A549 (cell line): ENCODE measurements around the gene GPRC5D. TPM values are rescaled to one million over a fixed set of nuclear protein-coding genes. Genes with fewer than 3 reads are reported as not detected.

Experiments used
- ATAC-seq, 2 experiments: fragments of 200-7000 bp in 1 of 2; fragments of >200 bp in 1 of 2; cut with Nextera tagmentation in 1 of 2; cut with Tn5 transposase in 1 of 2; 3 replicates each; pipeline versions ENCODE4 v1.8.0 to v1.9.1; 2018 to 2020; ENCODE audit warnings: mild to moderate bottlenecking in 1 of 2, moderate library complexity in 1 of 2
- CTCF ChIA-PET: fragments of 300-600 bp; sonication (Branson Sonifier 250); formaldehyde crosslinking; extraction: SDS; loops from one replicate; lab custom pipeline; 2021; ENCODE audit warnings: antibody characterized with exemption, inconsistent platforms; lab: Yijun Ruan, JAX
- POLR2A ChIA-PET: fragments of 350-600 bp; formaldehyde crosslinking; extraction: SDS; loops from one replicate; lab custom pipeline; 2021; ENCODE audit warnings: antibody characterized with exemption, inconsistent platforms; lab: Yijun Ruan, JAX
- DNase-seq, 2 experiments: peaks; one replicate each; pipeline versions ENCODE4 v3.0.0 to v3.0.0-alpha.2; 2011 to 2016; ENCODE audit warnings: low read depth in 1 of 2, low spot score in 1 of 2
- FAIRE-seq: peaks from 2 replicates; lab custom pipeline; 2011; peaks lifted over from hg19 to GRCh38; lab: Jason Lieb, UNC
- H3K27ac ChIP-seq, 2 experiments: fragments of >200 bp; sonication (Bioruptor Twin); formaldehyde crosslinking; 3 replicates each; pipeline ENCODE4 v1.5.1; 2016 to 2017
- H3K4me1 ChIP-seq: fragments of >200 bp; sonication (Bioruptor Twin); formaldehyde crosslinking; 3 replicates; pipeline ENCODE4 v1.6.1; 2016
- H3K4me2 ChIP-seq: fragments of >200 bp; sonication (Bioruptor Twin); formaldehyde crosslinking; 3 replicates; pipeline ENCODE4 v1.6.1; 2016
- H3K4me3 ChIP-seq: fragments of >200 bp; sonication (Bioruptor Twin); formaldehyde crosslinking; 3 replicates; pipeline ENCODE4 v1.5.1; 2016
- H3K9me3 ChIP-seq: fragments of >200 bp; sonication (Bioruptor Twin); formaldehyde crosslinking; 3 replicates; pipeline ENCODE4 v1.6.1; 2016
- CBX2 ChIP-seq: fragments of 200-600 bp; sonication (generic); IDR thresholded peaks from 2 replicates; pipeline ENCODE4 v1.6.1; 2016; ENCODE audit warnings: low read depth, mild to moderate bottlenecking, borderline replicate concordance
- CEBPB ChIP-seq, 2 experiments: fragments of >200 bp in 1 of 2; sonication (Bioruptor Twin) in 1 of 2; formaldehyde crosslinking in 1 of 2; IDR thresholded peaks; 2 replicates each; pipeline ENCODE4 v1.6.1; 2012 to 2016
- CTCF ChIP-seq: fragments of >200 bp; sonication (Bioruptor Twin); formaldehyde crosslinking; IDR thresholded peaks from 3 replicates; pipeline ENCODE4 v1.5.1; 2016
- EHF ChIP-seq: fragments of 250-450 bp; sonication (Bioruptor Pico); IDR thresholded peaks from 2 replicates; pipeline ENCODE4 v1.5.0; 2020; ENCODE audit warnings: mild to moderate bottlenecking
- EHMT2 ChIP-seq: fragments of 200-600 bp; sonication (generic); IDR thresholded peaks from 2 replicates; pipeline ENCODE4 v1.6.1; 2016; ENCODE audit warnings: antibody characterized with exemption, low read depth, mild to moderate bottlenecking, moderate library complexity
- ELK1 ChIP-seq: fragments of 150-350 bp; IDR thresholded peaks from 2 replicates; pipeline ENCODE4 v1.6.1; 2014; ENCODE audit warnings: low read depth, mild to moderate bottlenecking, low read length
- ESRRA ChIP-seq: fragments of 150-350 bp; IDR thresholded peaks from 2 replicates; pipeline ENCODE4 v1.6.1; 2014; ENCODE audit warnings: mild to moderate bottlenecking, low read length, borderline replicate concordance
- FOSB ChIP-seq: fragments of 250-450 bp; sonication (Bioruptor Pico); IDR thresholded peaks from 2 replicates; pipeline ENCODE4 v1.5.0; 2020; ENCODE audit warnings: mild to moderate bottlenecking, moderate library complexity
- GATA3 ChIP-seq: IDR thresholded peaks from 2 replicates; pipeline ENCODE4 v1.6.1; 2012; ENCODE audit warnings: borderline replicate concordance
- HES2 ChIP-seq: fragments of >200 bp; sonication (Bioruptor Twin); formaldehyde crosslinking; IDR thresholded peaks from 2 replicates; pipeline ENCODE4 v1.6.1; 2016
- HEYL ChIP-seq: fragments of 250-450 bp; sonication (Bioruptor Pico); IDR thresholded peaks from 2 replicates; pipeline ENCODE4 v1.8.0; 2021; ENCODE audit warnings: mild to moderate bottlenecking, moderate library complexity
- HOXA7 ChIP-seq: fragments of 250-450 bp; sonication (Bioruptor Pico); IDR thresholded peaks from 2 replicates; pipeline ENCODE4 v1.5.0; 2020; ENCODE audit warnings: mild to moderate bottlenecking, moderate library complexity
- HOXB13 ChIP-seq: fragments of 250-450 bp; sonication (Bioruptor Pico); IDR thresholded peaks from 2 replicates; pipeline ENCODE4 v1.5.0; 2020; ENCODE audit warnings: low read depth, mild to moderate bottlenecking, moderate library complexity
- HOXB5 ChIP-seq: fragments of 250-450 bp; sonication (Bioruptor Pico); IDR thresholded peaks from 2 replicates; pipeline ENCODE4 v1.5.0; 2020; ENCODE audit warnings: mild to moderate bottlenecking, moderate library complexity
- JUNB ChIP-seq: fragments of >200 bp; sonication (Bioruptor Twin); formaldehyde crosslinking; IDR thresholded peaks from 2 replicates; pipeline ENCODE4 v1.6.1; 2016
- MAFK ChIP-seq: fragments of 450-650 bp; IDR thresholded peaks from 2 replicates; pipeline ENCODE4 v1.6.1; 2014; ENCODE audit not compliant: partially characterized antibody
- MAX ChIP-seq: IDR thresholded peaks from 2 replicates; pipeline ENCODE4 v1.6.1; 2012
- MYC ChIP-seq: IDR thresholded peaks from 2 replicates; pipeline ENCODE4 v1.6.1; 2012; ENCODE audit warnings: mild to moderate bottlenecking, inconsistent platforms, low read length, improper control_type of control experiment, borderline replicate concordance
- NFE2L2 ChIP-seq: fragments of 150-350 bp; conservative IDR thresholded peaks from 2 replicates; pipeline ENCODE4 v1.6.1; 2014; ENCODE audit warnings: low read length
- NR3C1 ChIP-seq: fragments of >200 bp; sonication (Bioruptor Twin); formaldehyde crosslinking; IDR thresholded peaks from 3 replicates; pipeline ENCODE4 v1.6.1; 2017
- POLR2A ChIP-seq: IDR thresholded peaks from 2 replicates; pipeline ENCODE4 v1.6.1; 2012; ENCODE audit warnings: mild to moderate bottlenecking, low read length
- POLR2AphosphoS2 ChIP-seq: conservative IDR thresholded peaks from 2 replicates; pipeline ENCODE4 v1.6.1; 2012; ENCODE audit warnings: low read length, improper control_type of control experiment, inconsistent platforms
- RAD21 ChIP-seq, 2 experiments: fragments of >200 bp in 1 of 2; sonication (Bioruptor Twin) in 1 of 2; formaldehyde crosslinking in 1 of 2; IDR thresholded peaks in 1 of 2; conservative IDR thresholded peaks in 1 of 2; 2 replicates in 1 of 2; 3 replicates in 1 of 2; pipeline ENCODE4 v1.6.1; 2012 to 2018; ENCODE audit warnings: inconsistent platforms in 1 of 2
- RCOR1 ChIP-seq: fragments of 150-350 bp; IDR thresholded peaks from 2 replicates; pipeline ENCODE4 v1.6.1; 2014; ENCODE audit warnings: antibody characterized with exemption, low read length, low read depth
- SREBF2 ChIP-seq: fragments of 450-650 bp; IDR thresholded peaks from 2 replicates; pipeline ENCODE4 v1.6.1; 2014; ENCODE audit warnings: mild to moderate bottlenecking, moderate library complexity
- TFCP2L1 ChIP-seq: fragments of 250-450 bp; sonication (Bioruptor Pico); IDR thresholded peaks from 2 replicates; pipeline ENCODE4 v1.5.0; 2021; ENCODE audit warnings: mild to moderate bottlenecking
- TP53 ChIP-seq: fragments of 250-450 bp; sonication (Bioruptor Pico); IDR thresholded peaks from 2 replicates; pipeline ENCODE4 v1.5.0; 2021; ENCODE audit warnings: mild to moderate bottlenecking, moderate library complexity
- USF2 ChIP-seq: fragments of 450-650 bp; IDR thresholded peaks from 2 replicates; pipeline ENCODE4 v1.6.1; 2014; ENCODE audit warnings: antibody characterized with exemption
- ZC3H11A ChIP-seq: fragments of 450-650 bp; IDR thresholded peaks from 2 replicates; pipeline ENCODE4 v1.6.1; 2014; ENCODE audit warnings: antibody characterized with exemption, mild to moderate bottlenecking
- ZSCAN20 ChIP-seq: fragments of 250-450 bp; sonication (Bioruptor Pico); IDR thresholded peaks from 2 replicates; pipeline ENCODE4 v1.8.0; 2022; ENCODE audit warnings: mild to moderate bottlenecking, moderate library complexity
- WGBS: methylation state at CpG from one replicate; pipeline ENCODE4 v1.1.6; 2017; ENCODE audit errors: missing lambda C conversion rate; 5-methylcytosine and 5-hydroxymethylcytosine counted together
- polyA plus RNA-seq, 4 experiments: library from polyadenylated mRNA; depleted of rRNA in 3 of 4; stranded (reverse); fragments of >200 nt; fragmentation: RNase III in 1 of 4; extraction: RNeasy Plus Mini Kit Qiagen cat#74134 plus additional on column Dnase treatment in 1 of 4; gene quantifications; 2 replicates in 3 of 4; 3 replicates in 1 of 4; pipeline ENCODE4 v1.2.3, GENCODE V29; 2011 to 2017
- TF ChIP-seq, protein P1 (sequence below): fragments of >200 bp; sonication (Bioruptor Twin); formaldehyde crosslinking; IDR thresholded peaks from 3 replicates; pipeline ENCODE4 v1.6.1; 2016

Gene GPRC5D
- polyA plus RNA-seq, 2 of the 4 experiments (the other 2 are of a cell fraction), result not detected

DNA sequence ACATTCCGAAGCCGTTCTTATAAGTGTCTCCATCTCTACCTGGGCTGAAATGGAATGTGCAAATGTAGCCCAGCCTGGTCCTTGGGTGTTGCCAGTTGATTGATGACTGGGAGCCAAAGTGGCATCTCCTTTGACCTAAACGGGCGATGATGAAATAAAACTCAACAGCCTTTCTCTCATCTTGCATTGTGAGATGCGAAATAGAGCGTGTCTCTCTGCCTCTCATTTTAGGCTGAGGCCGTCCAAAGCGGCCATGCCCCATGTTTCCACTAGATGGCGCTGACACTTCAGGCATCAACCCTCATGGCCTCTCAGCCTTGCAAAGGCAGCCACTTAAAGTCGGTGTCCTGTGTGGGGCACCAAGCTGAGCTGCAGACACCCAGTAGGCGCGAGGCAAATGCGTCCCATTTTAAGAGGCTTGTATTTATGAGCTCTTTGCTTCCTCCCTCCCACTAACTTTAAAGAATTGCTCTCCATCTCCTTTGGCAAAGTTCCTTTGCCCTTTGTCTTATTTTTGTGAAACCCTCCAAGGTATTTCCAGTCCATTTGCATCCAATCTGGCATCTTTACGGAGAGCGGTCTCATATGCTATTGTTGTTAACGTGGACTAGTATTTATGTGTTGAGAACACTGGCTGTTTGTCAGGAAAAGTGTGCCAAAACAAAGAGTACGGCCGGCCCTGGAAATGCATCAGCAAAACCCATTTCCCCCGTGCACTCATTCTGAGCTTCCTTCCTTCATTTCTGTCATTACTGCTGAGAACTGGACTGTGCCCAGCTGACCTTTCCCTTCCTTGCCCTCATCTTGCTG is 35.6 kb downstream of the GPRC5D start (continued):
- TF ChIP-seq CEBPB (IDR thresholded peaks at IDR 0.05), result peak in 1 of 2 experiments; percentile 52; a peak in 1 of 4 replicates
- no peak for TF ChIP-seq ZC3H11A
- TF ChIP-seq JUNB, result no peak
- TF ChIP-seq GATA3, result no peak
- TF ChIP-seq FOSB (CRISPR knock-in tag), result no peak; the same call in 1 of the 2 replicates
- TF ChIP-seq RAD21 (conservative IDR thresholded peaks at IDR 0.05 in 1 of 2, IDR thresholded peaks at IDR 0.05 in 1 of 2), result peak; percentile 95 to 96
- peak; percentile 93 for TF ChIP-seq CTCF
- TF ChIP-seq HES2, result no peak
- TF ChIP-seq HOXB13, result no peak
- no peak for TF ChIP-seq HOXB5 (CRISPR knock-in tag)
- TF ChIP-seq NFE2L2, result no peak
- TF ChIP-seq ESRRA, result no peak
- no peak for TF ChIP-seq EHF
- TF ChIP-seq USF2, result no peak
- peak; percentile 88 for TF ChIP-seq POLR2AphosphoS2
- TF ChIP-seq EHMT2, result no peak
- no peak for TF ChIP-seq POLR2A
- TF ChIP-seq MYC, result peak; percentile 16; the same call in 1 of the 2 replicates
- no peak for TF ChIP-seq TP53
- TF ChIP-seq, protein P1, sequence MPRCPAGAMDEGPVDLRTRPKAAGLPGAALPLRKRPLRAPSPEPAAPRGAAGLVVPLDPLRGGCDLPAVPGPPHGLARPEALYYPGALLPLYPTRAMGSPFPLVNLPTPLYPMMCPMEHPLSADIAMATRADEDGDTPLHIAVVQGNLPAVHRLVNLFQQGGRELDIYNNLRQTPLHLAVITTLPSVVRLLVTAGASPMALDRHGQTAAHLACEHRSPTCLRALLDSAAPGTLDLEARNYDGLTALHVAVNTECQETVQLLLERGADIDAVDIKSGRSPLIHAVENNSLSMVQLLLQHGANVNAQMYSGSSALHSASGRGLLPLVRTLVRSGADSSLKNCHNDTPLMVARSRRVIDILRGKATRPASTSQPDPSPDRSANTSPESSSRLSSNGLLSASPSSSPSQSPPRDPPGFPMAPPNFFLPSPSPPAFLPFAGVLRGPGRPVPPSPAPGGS, result no peak
- 0 out of 2 replicates have a peak, but pooled peaks have one; percentile 38 for TF ChIP-seq TFCP2L1
- TF ChIP-seq ZSCAN20 (CRISPR knock-in tag), result no peak
- TF ChIP-seq HOXA7 (CRISPR knock-in tag), result no peak; the same call in 1 of the 2 replicates
- TF ChIP-seq MAFK, result no peak
- no peak for TF ChIP-seq CBX2
- TF ChIP-seq HEYL (CRISPR knock-in tag), result no peak

DNA sequence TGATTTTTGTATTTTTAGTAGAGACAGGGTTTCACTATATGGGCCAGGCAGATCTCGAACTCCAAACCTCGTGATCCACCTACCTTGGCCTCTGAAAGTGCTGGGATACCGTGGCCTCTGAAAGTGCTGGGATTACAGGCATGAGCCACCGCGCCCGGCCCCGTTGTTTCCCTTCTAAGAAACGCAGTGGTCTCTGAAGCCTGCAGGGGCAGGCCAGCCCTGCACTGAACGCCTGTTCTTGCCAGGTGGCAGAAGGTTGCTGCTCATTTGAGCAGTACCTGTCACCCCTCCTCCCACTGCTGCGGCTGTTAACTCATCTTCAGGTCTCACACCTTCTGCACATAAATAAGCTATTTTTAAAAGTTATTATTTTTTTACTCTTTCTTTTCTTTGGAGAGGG is 36.3 kb downstream of the GPRC5D start:
- Histone ChIP-seq H3K4me2 (peak overlapping the region; percentile 16; the same call in 2 of the 3 replicates), H3K4me1 (peaks cover 48% of the 10 kb centered on the region), H3K4me3 (no peak overlapping the region), H3K9me3 (no peaks in the 10 kb centered on the region), H3K27ac (peak overlapping the region; percentile 12 to 47; a peak in 2 of 6 replicates)
- TF ChIP-seq SREBF2 (no peak), MAX (no peak), NR3C1 (no peak), ZSCAN20 (CRISPR knock-in tag) (no peak), EHMT2 (no peak), ELK1 (no peak), RCOR1 (no peak), HOXB13 (no peak), MYC (no peak)
- DNase-seq (peak in 1 of 2 experiments; percentile 55), FAIRE-seq (no peak), ATAC-seq (peak; percentile 30 to 32; a peak in 5 of 6 replicates)
- ChIA-PET POLR2A (no interaction called here), CTCF (interaction anchor here (0.6 to 10.4 kb wide), 44 partner anchors 10 to 340 kb away, joined by 3 to 180 read pairs (median 5); partner anchors contain the start of genes DDX47, GPRC5A and GPRC5D)
- WGBS, result 83% methylated on average over 10 of the region's 10 CpGs
